K562 (cell line): ENCODE results near the gene TGFBR2. TPM values are rescaled to one million over a fixed set of nuclear protein-coding genes. Genes with fewer than 3 reads are reported as not detected.

Source experiments
- ZNF41 ChIP-seq: fragments of 250-450 bp; sonication (Bioruptor Pico); conservative IDR thresholded peaks from 2 replicates; pipeline ENCODE4 v1.4.0; 2020; ENCODE audit warnings: mild to moderate bottlenecking
- polyA plus RNA-seq, 8 experiments: library from polyadenylated mRNA; depleted of rRNA in 4 of 8; stranded (reverse) in 5 of 8; unstranded in 3 of 8; fragments of >200 nt; fragmentation: Nextera tagmentation in 2 of 8; fragmentation: Illumina TruSeq in 1 of 8; extraction: Ambion mirVana in 2 of 8; extraction: Trizol in 1 of 8; gene quantifications; 2 replicates each; pipeline versions ENCODE4 v1.2.1 to v1.2.3, GENCODE V29; 2011 to 2014; ENCODE audit warnings: inconsistent platforms in 1 of 8, missing spikeins in 1 of 8
- total RNA-seq, 7 experiments: library from RNA; depleted of rRNA in 6 of 7; stranded (reverse); fragments of >200 nt in 6 of 7; fragmentation: Illumina TruSeq in 2 of 7; extraction: Trizol in 2 of 7; gene quantifications; 2 replicates each; pipeline versions ENCODE4 v1.2.1 to v1.2.3, GENCODE V29; 2011 to 2021; ENCODE audit warnings: low replicate concordance in 1 of 7
- TF ChIP-seq, protein P1 (sequence below): fragments of 450-650 bp; IDR thresholded peaks from 2 replicates; pipeline ENCODE4 v1.6.1; 2016; ENCODE audit warnings: mild to moderate bottlenecking, moderate library complexity

TGFBR2 gene
- total and polyA plus RNA-seq, 9 of the 15 experiments (the other 6 are each of a cell fraction or from before 2014, with no cell fraction given) = 0.11 to 0.84 (median 0.24) TPM

DNA sequence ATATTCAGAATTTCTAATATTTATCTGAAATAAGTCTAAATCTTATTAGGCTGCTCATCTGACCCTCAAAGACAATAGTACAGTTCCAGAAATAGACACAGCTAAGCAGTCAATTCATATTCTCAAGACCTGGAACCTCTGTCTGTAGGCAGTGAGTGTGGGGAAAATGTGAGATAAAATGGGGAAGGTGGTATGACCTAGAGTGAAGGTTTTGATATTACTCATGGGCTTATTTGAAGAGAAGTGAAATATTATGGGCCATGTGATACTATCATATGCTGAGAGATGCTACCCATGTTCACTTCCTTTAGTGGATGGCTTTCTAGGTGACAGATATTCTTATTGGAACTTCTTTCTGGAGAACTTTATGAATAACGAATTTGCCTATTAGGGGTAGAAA, 33.5 kb downstream of the TGFBR2 start (continued):
- TF ChIP-seq, protein P1, sequence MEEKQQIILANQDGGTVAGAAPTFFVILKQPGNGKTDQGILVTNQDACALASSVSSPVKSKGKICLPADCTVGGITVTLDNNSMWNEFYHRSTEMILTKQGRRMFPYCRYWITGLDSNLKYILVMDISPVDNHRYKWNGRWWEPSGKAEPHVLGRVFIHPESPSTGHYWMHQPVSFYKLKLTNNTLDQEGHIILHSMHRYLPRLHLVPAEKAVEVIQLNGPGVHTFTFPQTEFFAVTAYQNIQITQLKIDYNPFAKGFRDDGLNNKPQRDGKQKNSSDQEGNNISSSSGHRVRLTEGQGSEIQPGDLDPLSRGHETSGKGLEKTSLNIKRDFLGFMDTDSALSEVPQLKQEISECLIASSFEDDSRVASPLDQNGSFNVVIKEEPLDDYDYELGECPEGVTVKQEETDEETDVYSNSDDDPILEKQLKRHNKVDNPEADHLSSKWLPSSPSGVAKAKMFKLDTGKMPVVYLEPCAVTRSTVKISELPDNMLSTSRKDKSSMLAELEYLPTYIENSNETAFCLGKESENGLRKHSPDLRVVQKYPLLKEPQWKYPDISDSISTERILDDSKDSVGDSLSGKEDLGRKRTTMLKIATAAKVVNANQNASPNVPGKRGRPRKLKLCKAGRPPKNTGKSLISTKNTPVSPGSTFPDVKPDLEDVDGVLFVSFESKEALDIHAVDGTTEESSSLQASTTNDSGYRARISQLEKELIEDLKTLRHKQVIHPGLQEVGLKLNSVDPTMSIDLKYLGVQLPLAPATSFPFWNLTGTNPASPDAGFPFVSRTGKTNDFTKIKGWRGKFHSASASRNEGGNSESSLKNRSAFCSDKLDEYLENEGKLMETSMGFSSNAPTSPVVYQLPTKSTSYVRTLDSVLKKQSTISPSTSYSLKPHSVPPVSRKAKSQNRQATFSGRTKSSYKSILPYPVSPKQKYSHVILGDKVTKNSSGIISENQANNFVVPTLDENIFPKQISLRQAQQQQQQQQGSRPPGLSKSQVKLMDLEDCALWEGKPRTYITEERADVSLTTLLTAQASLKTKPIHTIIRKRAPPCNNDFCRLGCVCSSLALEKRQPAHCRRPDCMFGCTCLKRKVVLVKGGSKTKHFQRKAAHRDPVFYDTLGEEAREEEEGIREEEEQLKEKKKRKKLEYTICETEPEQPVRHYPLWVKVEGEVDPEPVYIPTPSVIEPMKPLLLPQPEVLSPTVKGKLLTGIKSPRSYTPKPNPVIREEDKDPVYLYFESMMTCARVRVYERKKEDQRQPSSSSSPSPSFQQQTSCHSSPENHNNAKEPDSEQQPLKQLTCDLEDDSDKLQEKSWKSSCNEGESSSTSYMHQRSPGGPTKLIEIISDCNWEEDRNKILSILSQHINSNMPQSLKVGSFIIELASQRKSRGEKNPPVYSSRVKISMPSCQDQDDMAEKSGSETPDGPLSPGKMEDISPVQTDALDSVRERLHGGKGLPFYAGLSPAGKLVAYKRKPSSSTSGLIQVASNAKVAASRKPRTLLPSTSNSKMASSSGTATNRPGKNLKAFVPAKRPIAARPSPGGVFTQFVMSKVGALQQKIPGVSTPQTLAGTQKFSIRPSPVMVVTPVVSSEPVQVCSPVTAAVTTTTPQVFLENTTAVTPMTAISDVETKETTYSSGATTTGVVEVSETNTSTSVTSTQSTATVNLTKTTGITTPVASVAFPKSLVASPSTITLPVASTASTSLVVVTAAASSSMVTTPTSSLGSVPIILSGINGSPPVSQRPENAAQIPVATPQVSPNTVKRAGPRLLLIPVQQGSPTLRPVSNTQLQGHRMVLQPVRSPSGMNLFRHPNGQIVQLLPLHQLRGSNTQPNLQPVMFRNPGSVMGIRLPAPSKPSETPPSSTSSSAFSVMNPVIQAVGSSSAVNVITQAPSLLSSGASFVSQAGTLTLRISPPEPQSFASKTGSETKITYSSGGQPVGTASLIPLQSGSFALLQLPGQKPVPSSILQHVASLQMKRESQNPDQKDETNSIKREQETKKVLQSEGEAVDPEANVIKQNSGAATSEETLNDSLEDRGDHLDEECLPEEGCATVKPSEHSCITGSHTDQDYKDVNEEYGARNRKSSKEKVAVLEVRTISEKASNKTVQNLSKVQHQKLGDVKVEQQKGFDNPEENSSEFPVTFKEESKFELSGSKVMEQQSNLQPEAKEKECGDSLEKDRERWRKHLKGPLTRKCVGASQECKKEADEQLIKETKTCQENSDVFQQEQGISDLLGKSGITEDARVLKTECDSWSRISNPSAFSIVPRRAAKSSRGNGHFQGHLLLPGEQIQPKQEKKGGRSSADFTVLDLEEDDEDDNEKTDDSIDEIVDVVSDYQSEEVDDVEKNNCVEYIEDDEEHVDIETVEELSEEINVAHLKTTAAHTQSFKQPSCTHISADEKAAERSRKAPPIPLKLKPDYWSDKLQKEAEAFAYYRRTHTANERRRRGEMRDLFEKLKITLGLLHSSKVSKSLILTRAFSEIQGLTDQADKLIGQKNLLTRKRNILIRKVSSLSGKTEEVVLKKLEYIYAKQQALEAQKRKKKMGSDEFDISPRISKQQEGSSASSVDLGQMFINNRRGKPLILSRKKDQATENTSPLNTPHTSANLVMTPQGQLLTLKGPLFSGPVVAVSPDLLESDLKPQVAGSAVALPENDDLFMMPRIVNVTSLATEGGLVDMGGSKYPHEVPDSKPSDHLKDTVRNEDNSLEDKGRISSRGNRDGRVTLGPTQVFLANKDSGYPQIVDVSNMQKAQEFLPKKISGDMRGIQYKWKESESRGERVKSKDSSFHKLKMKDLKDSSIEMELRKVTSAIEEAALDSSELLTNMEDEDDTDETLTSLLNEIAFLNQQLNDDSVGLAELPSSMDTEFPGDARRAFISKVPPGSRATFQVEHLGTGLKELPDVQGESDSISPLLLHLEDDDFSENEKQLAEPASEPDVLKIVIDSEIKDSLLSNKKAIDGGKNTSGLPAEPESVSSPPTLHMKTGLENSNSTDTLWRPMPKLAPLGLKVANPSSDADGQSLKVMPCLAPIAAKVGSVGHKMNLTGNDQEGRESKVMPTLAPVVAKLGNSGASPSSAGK = no peak
- TF ChIP-seq ZNF41 = no peak
